Adrenal gland (tissue), 5 donors: ENCODE data around the gene ANKRD33.

Source experiments
- CTCF ChIP-seq, 6 experiments: fragments of 450-650 bp in 4 of 6; fragments of 200-600 bp in 2 of 6; sonication (generic) in 1 of 6; IDR thresholded peaks; 1 replicate in 5 of 6; 2 replicates in 1 of 6; pipeline versions ENCODE4 v1.5.1 to v1.8.0; 2016 to 2021; ENCODE audit warnings: antibody characterized with exemption in 6 of 6, mild to moderate bottlenecking in 2 of 6, moderate library complexity in 1 of 6
- POLR2A ChIP-seq, 2 donors: fragments of 450-650 bp; IDR thresholded peaks; one replicate each; pipeline ENCODE4 v1.6.1; 2017; ENCODE audit warnings: antibody characterized with exemption in 2 of 2, mild to moderate bottlenecking in 2 of 2, moderate library complexity in 1 of 2
- donor health status: DM: no; HTN: no; CAD: no.

- TF ChIP-seq POLR2A (IDR thresholded peaks at IDR 0.05) = no peak
- no peak for TF ChIP-seq CTCF (IDR thresholded peaks at IDR 0.05)
These were observed 17.1 kb downstream of the ANKRD33 start for GRCh38 chr12:51904951-51905470.
